Stimulated activated CD4-positive, alpha-beta T cell treated with anti-CD3 and anti-CD28 coated beads, Interleukin-2, amount 100 ng/mL, for 48 hours (primary cell): ENCODE results near the gene NOTCH4.

Experiments
- DNase-seq, 2 donors: peaks; one replicate each; pipeline ENCODE4 v3.0.0-alpha.2; 2020

The NOTCH4 gene

GRCh38 chr6:32156891-32157290 is 67.0 kb downstream of the NOTCH4 start:
- DNase-seq: no peak

GRCh38 chr6:32154514-32155161 is 69.2 kb downstream of the NOTCH4 start:
- peak; percentile 41 to 42 for DNase-seq

- DNase-seq: peak; percentile 58 to 60
These were observed 70.0 kb downstream of the NOTCH4 start, which contains the start of gene PPT2 for GRCh38 chr6:32153564-32154513. Gene PPT2 (plus strand): TSS chr6:32154141. CDS start chr6:32154595, 454 bp downstream.

- no peak for DNase-seq
These were observed 70.9 kb downstream of the NOTCH4 start for GRCh38 chr6:32152769-32153563.

GRCh38 chr6:32151863-32152768 is 71.8 kb downstream of the NOTCH4 start, which contains the start of gene PRRT1:
Gene PRRT1 (minus strand): TSS chr6:32151939. CDS start chr6:32151827, 112 bp downstream.
- no peak for DNase-seq

- DNase-seq: no peak
These were observed 72.5 kb downstream of the NOTCH4 start for GRCh38 chr6:32151181-32151862.

GRCh38 chr6:32149932-32150870 is 73.7 kb downstream of the NOTCH4 start:
- no peak for DNase-seq

GRCh38 chr6:32149092-32149755 is 74.6 kb downstream of the NOTCH4 start:
- DNase-seq: no peak

GRCh38 chr6:32148289-32149091 is 75.4 kb downstream of the NOTCH4 start:
- DNase-seq: peak; percentile 61 to 78

- DNase-seq: no peak
These were observed 76.3 kb downstream of the NOTCH4 start for GRCh38 chr6:32147401-32148132.

- DNase-seq: no peak
These were observed 77.2 kb downstream of the NOTCH4 start for GRCh38 chr6:32146687-32147086.

GRCh38 chr6:32146287-32146686 is 77.6 kb downstream of the NOTCH4 start:
- no peak for DNase-seq
